GM21717 (cell line): Measurements from ENCODE around the gene LHFPL3.
A peak's percentile ranks its signal among the peaks of the same experiment; 100 is the strongest.

Experiments used
- ATAC-seq: cut with Tn5 transposase; IDR thresholded peaks from one replicate; pipeline ENCODE4 v1.9.1; 2021; ENCODE audit warnings: mild to moderate bottlenecking, moderate library complexity; ENCODE audit not compliant: unreplicated experiment

LHFPL3 gene

GRCh38 chr7:104883718-104884452 lies 555.5 kb downstream of the LHFPL3 start:
- ATAC-seq: peak; percentile 87

GRCh38 chr7:104886651-104887050 lies 558.2 kb downstream of the LHFPL3 start:
- ATAC-seq: no peak

GRCh38 chr7:104890216-104890615 lies 561.8 kb downstream of the LHFPL3 start:
- ATAC-seq: no peak

GRCh38 chr7:104891949-104892348 lies 563.5 kb downstream of the LHFPL3 start:
- ATAC-seq: no peak

- ATAC-seq: no peak
Observed at GRCh38 chr7:104894314-104894713, 565.9 kb downstream of the LHFPL3 start.

GRCh38 chr7:104894726-104895521 lies 566.5 kb downstream of the LHFPL3 start:
- ATAC-seq: peak; percentile 11

GRCh38 chr7:104895522-104896236 lies 567.3 kb downstream of the LHFPL3 start:
- peak; percentile 44 for ATAC-seq

- ATAC-seq: no peak
Observed at GRCh38 chr7:104898434-104898833, 570.0 kb downstream of the LHFPL3 start.

GRCh38 chr7:104900525-104901239 lies 572.3 kb downstream of the LHFPL3 start:
- no peak for ATAC-seq

GRCh38 chr7:104901240-104901619 lies 572.8 kb downstream of the LHFPL3 start:
- no peak for ATAC-seq

GRCh38 chr7:104902183-104902582 lies 573.8 kb downstream of the LHFPL3 start:
- ATAC-seq: no peak

GRCh38 chr7:104903044-104903443 lies 574.6 kb downstream of the LHFPL3 start:
- ATAC-seq: no peak

GRCh38 chr7:104903846-104904245 lies 575.4 kb downstream of the LHFPL3 start:
- ATAC-seq: no peak

GRCh38 chr7:104906032-104906431 lies 577.6 kb downstream of the LHFPL3 start:
- no peak for ATAC-seq

- ATAC-seq: no peak
Observed at GRCh38 chr7:104906556-104906955, 578.2 kb downstream of the LHFPL3 start.

- no peak for ATAC-seq
Observed at GRCh38 chr7:104908636-104909035, 580.2 kb downstream of the LHFPL3 start.

- ATAC-seq: no peak
Observed at GRCh38 chr7:104909096-104909495, 580.7 kb downstream of the LHFPL3 start.

- no peak for ATAC-seq
Observed at GRCh38 chr7:104914421-104914820, 586.0 kb downstream of the LHFPL3 start.

GRCh38 chr7:104921596-104921995 lies 593.2 kb downstream of the LHFPL3 start:
- ATAC-seq: no peak

GRCh38 chr7:104922182-104923009 lies 594.0 kb downstream of the LHFPL3 start:
- no peak for ATAC-seq
